ENCODE data around the gene CFAP54. TPM values are rescaled to one million over a fixed set of nuclear protein-coding genes. Genes with fewer than 3 reads are reported as not detected.
"Not testable (repeated sequence)": the region's sequence is repeated elsewhere in the genome, so short reads cannot be mapped to it uniquely, and the experiment has no call there.

CFAP54 gene
- total RNA-seq, 2 donors from 2014 or later: 0.24 to 0.67 TPM

- ATAC-seq (replicated peaks in 1 of 2): no peak
- no peaks in the 10 kb centered on the region for H3K4me1 Mint-ChIP-seq (ENCODE audit: low read depth)
- no peak overlapping the region for H3K27ac Mint-ChIP-seq
- H3K9me3 Mint-ChIP-seq: no peaks in the 10 kb centered on the region
- no peaks in the 10 kb centered on the region for H3K27me3 Mint-ChIP-seq (ENCODE audit: low read depth)
- H3K4me3 Mint-ChIP-seq: no peak overlapping the region
- no peaks in the 10 kb centered on the region for H3K36me3 Mint-ChIP-seq (ENCODE audit: insufficient read depth in 2 of 2)
- no peak for DNase-seq
These were observed 133.8 kb downstream of the CFAP54 start for GRCh38 chr12:96623155-96623554.

GRCh38 chr12:96623656-96624217, 134.4 kb downstream of the CFAP54 start:
- Mint-ChIP-seq H3K27me3 (ENCODE audit: low read depth) (no peaks in the 10 kb centered on the region), H3K4me3 (no peak overlapping the region), H3K36me3 (ENCODE audit: insufficient read depth in 2 of 2) (no peaks in the 10 kb centered on the region), H3K9me3 (no peaks in the 10 kb centered on the region), H3K4me1 (ENCODE audit: low read depth) (no peaks in the 10 kb centered on the region), H3K27ac (no peak overlapping the region)
- ATAC-seq (replicated peaks in 1 of 2) (no peak), DNase-seq (no peak)

- no peak for ATAC-seq (replicated peaks in 1 of 2)
- peaks cover 8% of the 10 kb centered on the region for H3K27me3 Mint-ChIP-seq (ENCODE audit: low read depth)
These were observed 146.5 kb downstream of the CFAP54 start for GRCh38 chr12:96635844-96636243.

GRCh38 chr12:96636895-96637294, 147.5 kb downstream of the CFAP54 start:
- ATAC-seq (replicated peaks in 1 of 2) (no peak), DNase-seq (no peak)
- no peak overlapping the region for H3K27ac Mint-ChIP-seq
- H3K9me3 Mint-ChIP-seq: no peaks in the 10 kb centered on the region
- H3K4me3 Mint-ChIP-seq: no peak overlapping the region
- H3K27me3 Mint-ChIP-seq (ENCODE audit: low read depth): peaks cover 8% of the 10 kb centered on the region
- H3K4me1 Mint-ChIP-seq (ENCODE audit: low read depth): no peaks in the 10 kb centered on the region
- H3K36me3 Mint-ChIP-seq (ENCODE audit: insufficient read depth in 2 of 2): no peaks in the 10 kb centered on the region

More at GRCh38 chr12:96635844-96636243, 146.5 kb downstream of the CFAP54 start:
- H3K36me3 Mint-ChIP-seq (ENCODE audit: insufficient read depth in 2 of 2): no peaks in the 10 kb centered on the region
- H3K27ac Mint-ChIP-seq: no peak overlapping the region
- no peaks in the 10 kb centered on the region for H3K9me3 Mint-ChIP-seq
- no peak for DNase-seq
- no peak overlapping the region for H3K4me3 Mint-ChIP-seq
- H3K4me1 Mint-ChIP-seq (ENCODE audit: low read depth): no peaks in the 10 kb centered on the region

GRCh38 chr12:96648923-96649322, 159.5 kb downstream of the CFAP54 start:
- no peak overlapping the region for H3K27ac Mint-ChIP-seq
- peaks cover 2 to 7% of the 10 kb centered on the region in 2 donors for H3K9me3 Mint-ChIP-seq
- DNase-seq (no peak), ATAC-seq (replicated peaks in 1 of 2) (no peak)
- no peak overlapping the region for H3K4me3 Mint-ChIP-seq
- H3K27me3 Mint-ChIP-seq (ENCODE audit: low read depth): peaks cover 4% of the 10 kb centered on the region
- H3K4me1 Mint-ChIP-seq (ENCODE audit: low read depth): no peaks in the 10 kb centered on the region
- H3K36me3 Mint-ChIP-seq (ENCODE audit: insufficient read depth in 2 of 2): no peaks in the 10 kb centered on the region

- H3K9me3 Mint-ChIP-seq: no peaks in the 10 kb centered on the region
- no peak for ATAC-seq (replicated peaks in 1 of 2)
- DNase-seq: no peak
These were observed 163.5 kb downstream of the CFAP54 start for GRCh38 chr12:96652870-96653269.

GRCh38 chr12:96658075-96658474, 168.7 kb downstream of the CFAP54 start:
- no peak overlapping the region for H3K27ac Mint-ChIP-seq
- DNase-seq (no peak), ATAC-seq (replicated peaks in 1 of 2) (no peak)
- no peak overlapping the region for H3K4me3 Mint-ChIP-seq
- peaks cover 6% of the 10 kb centered on the region for H3K27me3 Mint-ChIP-seq (ENCODE audit: low read depth)
- H3K36me3 Mint-ChIP-seq (ENCODE audit: insufficient read depth in 2 of 2): no peaks in the 10 kb centered on the region
- no peaks in the 10 kb centered on the region for H3K4me1 Mint-ChIP-seq (ENCODE audit: low read depth)
- no peaks in the 10 kb centered on the region for H3K9me3 Mint-ChIP-seq

More at GRCh38 chr12:96652870-96653269, 163.5 kb downstream of the CFAP54 start:
- Mint-ChIP-seq H3K4me1 (ENCODE audit: low read depth) (no peaks in the 10 kb centered on the region), H3K27me3 (ENCODE audit: low read depth) (peaks cover 4% of the 10 kb centered on the region), H3K27ac (no peak overlapping the region), H3K4me3 (no peak overlapping the region), H3K36me3 (ENCODE audit: insufficient read depth in 2 of 2) (no peaks in the 10 kb centered on the region)

- no peak overlapping the region for H3K4me3 Mint-ChIP-seq
- H3K36me3 Mint-ChIP-seq (ENCODE audit: insufficient read depth in 2 of 2): peaks cover 0 to 2% of the 10 kb centered on the region in 2 donors
- no peak for DNase-seq
- H3K9me3 Mint-ChIP-seq: no peaks in the 10 kb centered on the region
- no peak for ATAC-seq (replicated peaks in 1 of 2)
- no peaks in the 10 kb centered on the region for H3K4me1 Mint-ChIP-seq (ENCODE audit: low read depth)
- no peaks in the 10 kb centered on the region for H3K27me3 Mint-ChIP-seq (ENCODE audit: low read depth)
- no peak overlapping the region for H3K27ac Mint-ChIP-seq
These were observed 180.4 kb downstream of the CFAP54 start for GRCh38 chr12:96669786-96670185.

GRCh38 chr12:96670334-96670899, 181.0 kb downstream of the CFAP54 start:
- DNase-seq (no peak), ATAC-seq (replicated peaks in 1 of 2) (no peak)
- Mint-ChIP-seq H3K9me3 (no peaks in the 10 kb centered on the region), H3K4me3 (no peak overlapping the region), H3K36me3 (ENCODE audit: insufficient read depth in 2 of 2) (peaks cover 0 to 2% of the 10 kb centered on the region in 2 donors), H3K4me1 (ENCODE audit: low read depth) (no peaks in the 10 kb centered on the region), H3K27ac (no peak overlapping the region), H3K27me3 (ENCODE audit: low read depth) (no peaks in the 10 kb centered on the region)

GRCh38 chr12:96675519-96675918, 186.1 kb downstream of the CFAP54 start:
- H3K9me3 Mint-ChIP-seq; H3K4me3 Mint-ChIP-seq; ATAC-seq (replicated peaks in 1 of 2); H3K27ac Mint-ChIP-seq; H3K27me3 Mint-ChIP-seq (ENCODE audit: low read depth); H3K4me1 Mint-ChIP-seq (ENCODE audit: low read depth); H3K36me3 Mint-ChIP-seq (ENCODE audit: insufficient read depth in 2 of 2); DNase-seq: not testable (repeated sequence)

GRCh38 chr12:96677363-96677762, 188.0 kb downstream of the CFAP54 start:
- no peaks in the 10 kb centered on the region for H3K4me1 Mint-ChIP-seq (ENCODE audit: low read depth)
- ATAC-seq (replicated peaks in 1 of 2) (no peak), DNase-seq (no peak)
- H3K36me3 Mint-ChIP-seq (ENCODE audit: insufficient read depth in 2 of 2): no peaks in the 10 kb centered on the region
- no peak overlapping the region for H3K4me3 Mint-ChIP-seq
- H3K27ac Mint-ChIP-seq: no peak overlapping the region
- H3K9me3 Mint-ChIP-seq: no peaks in the 10 kb centered on the region
- peaks cover 7% of the 10 kb centered on the region for H3K27me3 Mint-ChIP-seq (ENCODE audit: low read depth)

GRCh38 chr12:96687719-96688118, 198.3 kb downstream of the CFAP54 start:
- H3K4me3 Mint-ChIP-seq: no peak overlapping the region
- H3K27ac Mint-ChIP-seq: no peak overlapping the region

GRCh38 chr12:96698521-96698920, 209.1 kb downstream of the CFAP54 start:
- Mint-ChIP-seq H3K9me3 (peaks cover 0 to 2% of the 10 kb centered on the region in 2 donors), H3K4me1 (ENCODE audit: low read depth) (no peaks in the 10 kb centered on the region), H3K27ac (no peak overlapping the region), H3K4me3 (no peak overlapping the region), H3K27me3 (ENCODE audit: low read depth) (peaks cover 33% of the 10 kb centered on the region), H3K36me3 (ENCODE audit: insufficient read depth in 2 of 2) (no peaks in the 10 kb centered on the region)
- DNase-seq: no peak
- ATAC-seq (replicated peaks in 1 of 2): no peak

More at GRCh38 chr12:96687719-96688118, 198.3 kb downstream of the CFAP54 start:
- no peak for DNase-seq
- no peak for ATAC-seq (replicated peaks in 1 of 2)
- Mint-ChIP-seq H3K27me3 (ENCODE audit: low read depth) (peaks cover 2% of the 10 kb centered on the region), H3K9me3 (peaks cover 0 to 2% of the 10 kb centered on the region in 2 donors), H3K4me1 (ENCODE audit: low read depth) (no peaks in the 10 kb centered on the region), H3K36me3 (ENCODE audit: insufficient read depth in 2 of 2) (no peaks in the 10 kb centered on the region)

GRCh38 chr12:96698965-96699364, 209.6 kb downstream of the CFAP54 start:
- Mint-ChIP-seq H3K36me3 (ENCODE audit: insufficient read depth in 2 of 2) (no peaks in the 10 kb centered on the region), H3K9me3 (peaks cover 0 to 2% of the 10 kb centered on the region in 2 donors), H3K27me3 (ENCODE audit: low read depth) (peaks cover 33% of the 10 kb centered on the region), H3K4me3 (no peak overlapping the region), H3K27ac (no peak overlapping the region), H3K4me1 (ENCODE audit: low read depth) (no peaks in the 10 kb centered on the region)
- DNase-seq (no peak), ATAC-seq (replicated peaks in 1 of 2) (no peak)
